ENCODE results near the gene AUNIP.

The AUNIP gene

DNA sequence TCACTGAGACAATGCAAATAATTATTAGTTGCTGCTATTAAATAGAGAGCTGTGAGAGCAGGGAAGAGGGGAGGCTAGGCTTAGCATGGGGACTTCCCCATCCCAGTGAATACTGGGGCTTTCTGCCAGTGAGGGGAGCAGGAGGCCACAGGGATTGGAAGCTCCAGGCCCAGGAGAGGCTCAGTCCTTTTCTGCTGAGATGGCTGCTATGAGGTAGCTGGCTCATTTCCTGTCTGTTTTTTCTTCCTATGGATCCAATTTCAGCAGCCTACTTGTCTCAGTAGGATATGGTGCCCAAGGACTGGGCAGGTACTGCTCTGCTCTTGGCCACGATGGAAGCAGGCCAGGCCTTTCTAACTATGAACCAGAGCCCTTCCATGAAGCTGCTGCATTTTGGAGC lies 37.0 kb upstream of the AUNIP start:
- Histone ChIP-seq H3K9me3 (ENCODE audit: insufficient read depth, low read length) (no peaks in the 10 kb centered on the region), H3K36me3 (ENCODE audit: insufficient read depth, insufficient read length, low read length) (peaks cover 41% of the 10 kb centered on the region), H3K4me3 (ENCODE audit: insufficient read length, low read depth) (no peak overlapping the region), H3K9ac (ENCODE audit: insufficient read length, low read depth) (no peak overlapping the region), H3K4me1 (ENCODE audit: insufficient read depth, insufficient read length) (peaks cover 11% of the 10 kb centered on the region), H3K27me3 (ENCODE audit: insufficient read depth, insufficient read length) (no peaks in the 10 kb centered on the region)
- DNase-seq (ENCODE audit: low read depth, low spot score) = no peak
- no peak for TF ChIP-seq ZNF274 (IDR thresholded peaks at IDR 0.05; ENCODE audit: low read depth, low read length)

DNA sequence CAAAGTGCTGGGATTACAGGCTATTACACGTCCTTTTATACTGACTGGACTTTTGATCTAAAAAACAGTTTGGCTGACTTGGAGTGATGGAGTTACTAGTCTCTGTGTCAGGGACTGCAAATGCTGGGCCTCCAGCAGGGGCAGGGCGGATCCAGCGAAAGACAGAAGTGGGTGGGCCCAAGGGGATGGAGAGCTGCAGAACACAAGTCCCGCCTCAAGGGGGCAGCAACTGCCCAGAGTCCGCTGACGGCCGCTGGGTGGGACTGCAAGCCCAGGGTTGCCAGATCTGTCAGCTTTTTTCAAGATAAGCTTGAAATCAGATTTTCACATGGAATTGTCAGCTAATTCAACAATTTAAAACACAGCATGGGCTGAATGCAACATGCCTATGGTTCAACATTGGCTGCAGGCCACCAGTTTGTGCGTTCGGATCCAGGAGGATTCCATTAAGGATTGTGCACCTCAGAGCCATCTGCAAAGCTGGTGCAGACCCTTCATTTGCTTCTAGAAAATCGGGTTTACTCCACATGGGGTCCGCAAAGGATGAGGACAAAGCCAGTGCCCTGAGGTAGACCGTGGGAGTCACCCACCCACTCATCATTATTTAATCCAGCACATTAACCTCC lies 36.2 kb upstream of the AUNIP start:
- Histone ChIP-seq H3K4me3 (ENCODE audit: insufficient read length, low read depth) (no peak overlapping the region), H3K9ac (ENCODE audit: insufficient read length, low read depth) (no peak overlapping the region), H3K27me3 (ENCODE audit: insufficient read depth, insufficient read length) (no peaks in the 10 kb centered on the region), H3K4me1 (ENCODE audit: insufficient read depth, insufficient read length) (peaks cover 11% of the 10 kb centered on the region), H3K36me3 (ENCODE audit: insufficient read depth, insufficient read length, low read length) (peaks cover 33% of the 10 kb centered on the region), H3K9me3 (ENCODE audit: insufficient read depth, low read length) (no peaks in the 10 kb centered on the region)
- peak; percentile 96 for DNase-seq (ENCODE audit: low read depth, low spot score)
- TF ChIP-seq SUZ12 (IDR thresholded peaks at IDR 0.05; ENCODE audit: extremely low read depth, insufficient read depth, insufficient read length) = no peak
- TF ChIP-seq ZNF274 (IDR thresholded peaks at IDR 0.05; ENCODE audit: low read depth, low read length) = no peak
- no peak for TF ChIP-seq YY1 (IDR thresholded peaks at IDR 0.05; ENCODE audit: insufficient read depth, insufficient read length)

DNA sequence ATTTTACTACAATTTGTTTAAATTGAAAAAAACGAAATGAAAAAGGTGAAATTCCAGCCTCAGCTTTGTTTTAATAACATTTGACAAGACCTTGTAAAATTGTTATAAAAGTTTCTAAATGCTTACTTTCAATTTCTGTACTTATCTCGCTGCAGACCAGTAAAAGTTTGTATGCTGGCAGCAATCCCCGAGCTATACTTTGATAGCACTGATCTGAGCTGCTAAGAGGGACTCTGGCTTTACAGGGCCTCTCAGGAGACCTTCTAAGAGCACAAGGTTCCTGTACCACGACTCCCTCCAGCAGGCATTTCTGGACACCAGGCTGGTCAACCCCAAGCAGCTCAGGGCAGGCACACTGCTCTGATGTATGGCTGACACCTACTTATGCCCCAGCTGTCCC lies 33.9 kb upstream of the AUNIP start:
- no peaks in the 10 kb centered on the region for H3K9me3 ChIP-seq (ENCODE audit: insufficient read depth, low read length)
- no peak for TF ChIP-seq SUZ12 (IDR thresholded peaks at IDR 0.05; ENCODE audit: extremely low read depth, insufficient read depth, insufficient read length)
- no peak overlapping the region for H3K4me3 ChIP-seq (ENCODE audit: insufficient read length, low read depth)
- H3K27me3 ChIP-seq (ENCODE audit: insufficient read depth, insufficient read length) = no peaks in the 10 kb centered on the region
- H3K4me1 ChIP-seq (ENCODE audit: insufficient read depth, insufficient read length) = peaks cover 18% of the 10 kb centered on the region
- H3K36me3 ChIP-seq (ENCODE audit: insufficient read depth, insufficient read length, low read length) = peaks cover 9% of the 10 kb centered on the region
- no peak for DNase-seq (ENCODE audit: low read depth, low spot score)
- H3K9ac ChIP-seq (ENCODE audit: insufficient read length, low read depth) = no peak overlapping the region

DNA sequence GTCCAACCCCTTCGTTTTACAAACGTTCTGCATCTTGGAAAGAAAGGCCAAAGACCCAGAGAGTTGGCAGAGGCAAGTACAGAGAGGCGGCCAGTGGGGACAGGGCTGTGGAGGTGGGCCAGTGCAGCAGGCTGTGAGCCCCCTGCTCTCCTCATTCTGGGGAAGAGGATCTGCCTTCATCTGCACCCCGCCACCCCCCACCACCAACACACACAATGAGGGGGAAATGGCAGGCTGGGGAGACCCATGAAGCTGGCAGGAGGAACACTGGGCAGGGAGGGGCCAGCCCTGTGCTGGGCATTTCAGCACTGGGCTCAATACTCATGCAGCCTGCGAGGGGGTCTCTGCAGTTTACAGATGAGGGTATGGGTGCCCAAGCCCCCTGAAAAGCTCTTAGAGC lies 32.3 kb upstream of the AUNIP start:
- TF ChIP-seq SUZ12 (IDR thresholded peaks at IDR 0.05; ENCODE audit: extremely low read depth, insufficient read depth, insufficient read length) (no peak), ZNF274 (IDR thresholded peaks at IDR 0.05; ENCODE audit: low read depth, low read length) (no peak), YY1 (IDR thresholded peaks at IDR 0.05; ENCODE audit: insufficient read depth, insufficient read length) (no peak)
- peaks cover 13% of the 10 kb centered on the region for H3K4me1 ChIP-seq (ENCODE audit: insufficient read depth, insufficient read length)
- H3K27me3 ChIP-seq (ENCODE audit: insufficient read depth, insufficient read length) = no peaks in the 10 kb centered on the region
- no peaks in the 10 kb centered on the region for H3K9me3 ChIP-seq (ENCODE audit: insufficient read depth, low read length)
- DNase-seq (ENCODE audit: low read depth, low spot score) = no peak
- H3K9ac ChIP-seq (ENCODE audit: insufficient read length, low read depth) = peak overlapping the region; percentile 52
- H3K36me3 ChIP-seq (ENCODE audit: insufficient read depth, insufficient read length, low read length) = peaks cover 2% of the 10 kb centered on the region
- no peak overlapping the region for H3K4me3 ChIP-seq (ENCODE audit: insufficient read length, low read depth)

DNA sequence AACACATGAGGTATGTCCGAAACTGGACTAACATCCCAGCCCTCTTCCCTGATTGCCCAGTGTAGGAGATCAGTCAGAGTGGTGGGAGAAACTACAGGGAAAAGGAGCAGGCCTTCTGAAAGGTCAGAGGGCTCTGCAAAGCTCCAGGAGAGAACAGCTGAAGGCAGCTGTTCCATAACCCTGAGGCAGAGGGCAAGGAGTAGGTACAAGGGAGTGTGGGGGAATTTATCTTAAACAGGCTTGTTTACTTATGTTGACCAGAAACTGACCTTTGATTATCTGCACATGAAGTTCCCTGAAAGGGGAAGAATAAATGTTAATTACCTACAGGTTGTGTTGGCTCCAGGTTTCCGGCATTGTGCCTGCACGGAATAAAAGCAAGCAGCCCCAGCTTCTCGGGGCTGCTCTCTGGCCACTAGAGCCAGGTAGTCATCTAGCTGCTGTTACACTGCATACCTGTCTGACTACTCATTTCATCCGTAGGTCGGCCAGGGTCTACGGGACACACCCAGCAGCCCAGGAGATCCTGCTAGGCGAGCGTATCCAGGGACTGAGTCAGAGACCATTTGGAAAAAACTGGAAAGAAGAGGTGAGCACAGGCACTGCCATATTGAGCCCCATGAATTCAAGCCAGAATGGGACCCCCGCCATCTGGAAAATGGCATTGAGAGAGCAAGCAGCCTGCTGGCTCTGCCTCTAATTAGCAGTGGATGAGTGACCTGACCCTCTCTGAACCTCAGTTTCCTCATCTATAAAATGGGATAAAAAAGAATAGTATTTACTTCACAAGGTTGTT lies 31.2 kb upstream of the AUNIP start:
- Histone ChIP-seq H3K36me3 (ENCODE audit: insufficient read depth, insufficient read length, low read length) (no peaks in the 10 kb centered on the region), H3K4me1 (ENCODE audit: insufficient read depth, insufficient read length) (peaks cover 13% of the 10 kb centered on the region), H3K9me3 (ENCODE audit: insufficient read depth, low read length) (no peaks in the 10 kb centered on the region), H3K4me3 (ENCODE audit: insufficient read length, low read depth) (no peak overlapping the region), H3K27me3 (ENCODE audit: insufficient read depth, insufficient read length) (no peaks in the 10 kb centered on the region), H3K9ac (ENCODE audit: insufficient read length, low read depth) (no peak overlapping the region)
- no peak for DNase-seq (ENCODE audit: low read depth, low spot score)
- TF ChIP-seq YY1 (IDR thresholded peaks at IDR 0.05; ENCODE audit: insufficient read depth, insufficient read length) = no peak
- TF ChIP-seq ZNF274 (IDR thresholded peaks at IDR 0.05; ENCODE audit: low read depth, low read length) = no peak
- no peak for TF ChIP-seq SUZ12 (IDR thresholded peaks at IDR 0.05; ENCODE audit: extremely low read depth, insufficient read depth, insufficient read length)

DNA sequence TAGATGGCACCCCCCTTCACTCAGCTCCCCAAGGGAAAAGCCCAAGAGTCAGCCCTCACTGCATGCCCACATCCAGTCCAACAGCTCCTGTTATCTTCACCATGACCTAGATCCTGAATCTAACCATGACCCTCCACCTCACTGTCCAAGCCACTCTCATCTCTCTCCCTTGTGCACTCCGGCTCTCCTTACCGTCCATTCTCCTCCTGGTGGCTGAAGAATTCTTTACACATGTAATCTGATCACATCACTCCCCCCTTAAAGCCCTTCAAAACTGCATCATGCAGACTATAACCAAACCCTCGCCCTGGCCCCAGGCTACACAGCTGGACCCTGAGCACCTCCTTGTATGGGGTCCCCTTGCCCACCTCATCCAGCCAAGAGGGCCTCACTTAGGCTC lies 30.2 kb upstream of the AUNIP start:
- Histone ChIP-seq H3K9ac (ENCODE audit: insufficient read length, low read depth) (no peak overlapping the region), H3K36me3 (ENCODE audit: insufficient read depth, insufficient read length, low read length) (no peaks in the 10 kb centered on the region), H3K9me3 (ENCODE audit: insufficient read depth, low read length) (no peaks in the 10 kb centered on the region), H3K27me3 (ENCODE audit: insufficient read depth, insufficient read length) (no peaks in the 10 kb centered on the region), H3K4me1 (ENCODE audit: insufficient read depth, insufficient read length) (peaks cover 13% of the 10 kb centered on the region), H3K4me3 (ENCODE audit: insufficient read length, low read depth) (no peak overlapping the region)
- TF ChIP-seq YY1 (IDR thresholded peaks at IDR 0.05; ENCODE audit: insufficient read depth, insufficient read length) = no peak
- TF ChIP-seq ZNF274 (IDR thresholded peaks at IDR 0.05; ENCODE audit: low read depth, low read length) = no peak
- no peak for TF ChIP-seq SUZ12 (IDR thresholded peaks at IDR 0.05; ENCODE audit: extremely low read depth, insufficient read depth, insufficient read length)
- DNase-seq (ENCODE audit: low read depth, low spot score) = no peak

DNA sequence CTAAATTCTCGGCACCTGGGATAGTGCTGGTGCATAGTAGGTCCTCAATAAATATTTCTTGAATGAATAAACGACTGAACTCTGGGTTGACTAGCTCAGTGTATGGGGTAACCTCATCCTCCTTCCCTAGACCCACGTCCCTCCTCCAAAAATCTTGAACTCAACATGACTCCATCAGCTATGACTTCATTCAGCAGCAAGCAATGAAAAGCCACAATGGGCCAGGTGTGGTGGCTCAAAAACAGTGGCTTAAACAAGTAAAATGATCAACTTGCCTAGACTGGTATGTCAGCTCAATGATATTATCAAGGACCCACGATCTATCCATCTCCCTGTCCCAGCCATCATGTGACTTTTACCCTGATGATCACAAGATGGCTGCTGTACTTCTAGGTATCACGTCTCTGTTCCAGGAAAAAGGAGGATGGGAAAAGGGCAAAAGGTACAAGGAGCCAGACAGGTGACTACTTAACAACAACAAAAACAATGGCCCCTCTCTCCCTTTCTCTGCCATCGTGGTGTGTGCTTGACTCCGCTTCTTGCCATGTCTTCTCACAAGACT lies 29.2 kb upstream of the AUNIP start:
- H3K27me3 ChIP-seq (ENCODE audit: insufficient read depth, insufficient read length) = no peaks in the 10 kb centered on the region
- H3K9me3 ChIP-seq (ENCODE audit: insufficient read depth, low read length) = no peaks in the 10 kb centered on the region
- H3K36me3 ChIP-seq (ENCODE audit: insufficient read depth, insufficient read length, low read length) = no peaks in the 10 kb centered on the region
- peaks cover 13% of the 10 kb centered on the region for H3K4me1 ChIP-seq (ENCODE audit: insufficient read depth, insufficient read length)
- no peak overlapping the region for H3K9ac ChIP-seq (ENCODE audit: insufficient read length, low read depth)
- no peak for TF ChIP-seq ZNF274 (IDR thresholded peaks at IDR 0.05; ENCODE audit: low read depth, low read length)
- TF ChIP-seq SUZ12 (IDR thresholded peaks at IDR 0.05; ENCODE audit: extremely low read depth, insufficient read depth, insufficient read length) = no peak
- no peak for TF ChIP-seq YY1 (IDR thresholded peaks at IDR 0.05; ENCODE audit: insufficient read depth, insufficient read length)
- no peak overlapping the region for H3K4me3 ChIP-seq (ENCODE audit: insufficient read length, low read depth)
- no peak for DNase-seq (ENCODE audit: low read depth, low spot score)
